NCI-H1417 (cell line): ENCODE results near the gene THSD7B.
"Not testable (repeated sequence)": the region's sequence is repeated elsewhere in the genome, so short reads cannot be mapped to it uniquely, and the experiment has no call there.

Experiments
- DNase-seq, 3 experiments: peaks; one replicate each; lab custom pipeline; 2025; lab: John Stamatoyannopoulos, UW

The THSD7B gene, protein sequence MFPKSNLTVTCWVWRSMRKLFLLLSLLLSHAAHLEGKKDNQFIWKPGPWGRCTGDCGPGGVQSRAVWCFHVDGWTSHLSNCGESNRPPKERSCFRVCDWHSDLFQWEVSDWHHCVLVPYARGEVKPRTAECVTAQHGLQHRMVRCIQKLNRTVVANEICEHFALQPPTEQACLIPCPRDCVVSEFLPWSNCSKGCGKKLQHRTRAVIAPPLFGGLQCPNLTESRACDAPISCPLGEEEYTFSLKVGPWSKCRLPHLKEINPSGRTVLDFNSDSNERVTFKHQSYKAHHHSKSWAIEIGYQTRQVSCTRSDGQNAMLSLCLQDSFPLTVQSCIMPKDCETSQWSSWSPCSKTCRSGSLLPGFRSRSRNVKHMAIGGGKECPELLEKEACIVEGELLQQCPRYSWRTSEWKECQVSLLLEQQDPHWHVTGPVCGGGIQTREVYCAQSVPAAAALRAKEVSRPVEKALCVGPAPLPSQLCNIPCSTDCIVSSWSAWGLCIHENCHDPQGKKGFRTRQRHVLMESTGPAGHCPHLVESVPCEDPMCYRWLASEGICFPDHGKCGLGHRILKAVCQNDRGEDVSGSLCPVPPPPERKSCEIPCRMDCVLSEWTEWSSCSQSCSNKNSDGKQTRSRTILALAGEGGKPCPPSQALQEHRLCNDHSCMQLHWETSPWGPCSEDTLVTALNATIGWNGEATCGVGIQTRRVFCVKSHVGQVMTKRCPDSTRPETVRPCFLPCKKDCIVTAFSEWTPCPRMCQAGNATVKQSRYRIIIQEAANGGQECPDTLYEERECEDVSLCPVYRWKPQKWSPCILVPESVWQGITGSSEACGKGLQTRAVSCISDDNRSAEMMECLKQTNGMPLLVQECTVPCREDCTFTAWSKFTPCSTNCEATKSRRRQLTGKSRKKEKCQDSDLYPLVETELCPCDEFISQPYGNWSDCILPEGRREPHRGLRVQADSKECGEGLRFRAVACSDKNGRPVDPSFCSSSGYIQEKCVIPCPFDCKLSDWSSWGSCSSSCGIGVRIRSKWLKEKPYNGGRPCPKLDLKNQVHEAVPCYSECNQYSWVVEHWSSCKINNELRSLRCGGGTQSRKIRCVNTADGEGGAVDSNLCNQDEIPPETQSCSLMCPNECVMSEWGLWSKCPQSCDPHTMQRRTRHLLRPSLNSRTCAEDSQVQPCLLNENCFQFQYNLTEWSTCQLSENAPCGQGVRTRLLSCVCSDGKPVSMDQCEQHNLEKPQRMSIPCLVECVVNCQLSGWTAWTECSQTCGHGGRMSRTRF (N-terminal part only)

DNA sequence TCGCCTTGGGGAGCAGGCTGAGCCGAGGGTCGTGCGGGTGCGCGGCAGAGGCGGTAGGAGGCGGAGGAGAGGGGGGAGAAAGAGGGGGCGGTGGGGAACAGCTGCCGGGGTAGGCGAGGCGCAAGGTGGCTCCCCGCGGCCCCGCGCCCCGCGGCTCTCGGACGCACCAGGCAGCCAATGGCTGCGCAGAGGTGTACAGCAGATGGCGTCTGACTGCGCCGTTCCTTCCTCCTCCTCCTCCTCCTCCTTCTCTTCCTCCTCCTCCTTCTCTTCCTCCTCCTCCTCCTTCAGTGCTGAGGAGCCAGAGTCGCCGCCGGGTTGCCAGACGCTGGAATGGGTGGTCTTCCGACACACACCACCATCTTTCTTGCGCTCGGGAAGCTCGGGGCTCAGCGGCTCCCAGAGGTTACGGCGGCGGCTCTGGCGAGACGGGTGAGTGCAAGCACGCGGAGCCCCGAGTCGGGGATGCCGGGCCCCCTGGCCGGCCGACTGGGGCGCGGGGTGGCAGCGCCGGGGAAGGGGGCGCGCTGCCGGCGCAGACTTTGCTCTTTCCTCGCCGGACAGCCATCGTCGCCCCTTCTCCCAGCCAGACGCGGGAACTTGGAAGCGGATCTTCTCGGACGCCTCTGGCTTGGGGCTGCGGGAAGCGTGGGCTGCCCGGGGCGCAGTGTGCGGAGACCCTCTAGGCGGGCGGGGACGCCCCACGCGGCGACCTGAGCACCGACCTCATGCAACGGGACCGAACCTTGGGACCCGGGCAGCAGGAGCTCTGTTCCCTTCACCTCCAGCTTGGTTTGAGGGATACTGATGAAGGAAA, at the start of gene THSD7B:
THSD7B (plus strand) TSS at position 290 of the 817 bp plus-strand sequence. CDS start 116,634 bp downstream, outside the sequence.
- DNase-seq = no peak

DNA sequence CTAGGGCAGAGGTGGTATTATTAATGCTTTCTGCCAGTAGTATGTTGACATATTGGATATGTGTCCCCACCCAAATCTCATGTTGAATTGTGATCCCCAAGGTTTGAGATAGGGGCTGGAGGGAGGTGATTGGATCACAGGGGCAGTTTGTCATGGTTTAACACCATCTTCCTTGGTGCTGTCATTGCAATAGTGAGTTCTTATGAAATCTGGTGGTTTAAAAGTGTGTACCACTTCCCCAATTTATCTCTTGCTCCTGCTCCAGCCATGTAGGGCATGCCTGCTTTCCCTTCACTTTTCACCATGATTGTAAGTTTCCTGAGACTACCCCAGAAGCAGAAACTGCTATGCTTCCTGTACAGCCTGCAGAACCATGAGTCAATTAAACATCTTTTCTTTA, 47.1 kb upstream of the THSD7B start:
- no peak for DNase-seq

GRCh38 chr2:136727973-136728699, 37.2 kb upstream of the THSD7B start:
- no peak for DNase-seq

DNA sequence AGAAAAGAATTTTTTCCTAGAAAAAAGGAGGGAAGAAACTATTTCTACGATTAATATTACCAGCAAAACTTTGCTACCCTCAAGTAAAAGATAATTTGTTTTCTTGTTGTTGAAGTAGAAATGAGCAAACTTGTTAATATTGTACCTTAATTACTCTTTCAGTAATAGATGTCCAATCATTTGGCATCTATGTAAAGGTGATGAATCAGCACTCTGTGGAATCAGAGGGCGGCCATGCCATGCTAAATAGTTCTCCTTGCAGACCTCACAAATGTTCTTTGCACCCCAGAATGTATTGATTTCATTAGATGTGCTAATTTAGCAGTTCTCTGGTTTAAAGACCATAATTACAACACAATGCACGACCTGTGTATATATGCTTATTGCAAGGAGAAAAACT, 29.1 kb upstream of the THSD7B start:
- DNase-seq = no peak

- no peak for DNase-seq
Observed at GRCh38 chr2:136738044-136738443, 27.3 kb upstream of the THSD7B start.

GRCh38 chr2:136741471-136741870, 23.9 kb upstream of the THSD7B start:
- no peak for DNase-seq

DNA sequence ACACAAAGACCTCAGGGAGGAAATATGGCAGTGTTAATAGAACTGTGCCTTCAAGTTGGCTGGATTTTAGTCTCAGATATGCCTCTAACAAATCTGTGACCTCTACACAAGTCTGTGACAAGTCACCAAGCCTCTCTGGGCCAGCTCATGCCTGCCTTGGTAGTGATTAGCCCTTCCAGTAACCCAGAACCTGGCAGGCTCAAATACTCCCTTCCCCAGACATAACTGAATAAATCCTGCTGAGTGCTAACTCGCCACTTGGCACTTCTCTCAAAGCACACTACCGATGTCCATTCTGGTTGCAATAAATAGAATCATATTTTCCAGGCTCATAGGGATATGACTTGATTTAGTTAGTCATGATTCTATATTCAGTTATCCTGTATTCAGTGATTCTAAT, 15.3 kb upstream of the THSD7B start:
- DNase-seq = no peak

DNA sequence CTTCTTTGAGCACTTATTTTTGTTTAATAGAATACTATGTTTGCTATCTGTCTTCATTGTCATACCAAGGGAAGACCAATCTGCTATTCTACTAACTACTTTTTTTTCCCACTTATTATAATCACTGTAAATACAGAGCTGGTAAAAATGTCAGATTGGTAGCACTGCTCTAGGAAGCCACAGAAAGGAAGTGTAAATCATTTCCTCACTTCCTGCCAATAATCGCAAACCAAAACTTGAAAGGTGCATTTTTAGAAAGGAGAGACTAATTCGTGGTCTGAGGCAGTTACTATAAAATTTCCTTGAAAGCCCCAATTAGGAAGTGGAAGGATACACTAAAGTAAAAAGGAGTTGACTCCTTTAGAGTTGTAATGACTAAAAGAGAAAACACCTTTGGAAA, 13.9 kb upstream of the THSD7B start:
- DNase-seq = no peak

DNA sequence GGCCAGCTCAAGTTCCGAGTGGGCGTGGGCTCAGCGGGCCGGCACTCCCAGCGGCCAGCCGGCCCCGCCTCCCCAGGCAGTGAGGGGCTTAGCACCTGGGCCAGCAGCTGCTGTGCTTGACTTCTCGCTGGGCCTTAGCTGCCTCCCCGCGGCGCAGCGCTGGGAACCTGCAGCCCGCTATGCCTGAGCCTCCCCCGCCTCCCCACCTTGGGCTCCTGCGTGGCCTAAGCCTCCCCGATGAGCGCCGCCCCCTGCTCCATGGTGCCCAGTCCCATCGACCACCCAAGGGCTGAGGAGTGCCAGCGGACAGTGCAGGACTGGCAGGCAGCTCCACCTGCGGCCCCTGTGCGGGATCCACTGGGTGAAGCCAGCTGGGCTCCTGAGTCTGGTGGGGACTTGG, 6.8 kb upstream of the THSD7B start:
- not testable (repeated sequence) for DNase-seq

DNA sequence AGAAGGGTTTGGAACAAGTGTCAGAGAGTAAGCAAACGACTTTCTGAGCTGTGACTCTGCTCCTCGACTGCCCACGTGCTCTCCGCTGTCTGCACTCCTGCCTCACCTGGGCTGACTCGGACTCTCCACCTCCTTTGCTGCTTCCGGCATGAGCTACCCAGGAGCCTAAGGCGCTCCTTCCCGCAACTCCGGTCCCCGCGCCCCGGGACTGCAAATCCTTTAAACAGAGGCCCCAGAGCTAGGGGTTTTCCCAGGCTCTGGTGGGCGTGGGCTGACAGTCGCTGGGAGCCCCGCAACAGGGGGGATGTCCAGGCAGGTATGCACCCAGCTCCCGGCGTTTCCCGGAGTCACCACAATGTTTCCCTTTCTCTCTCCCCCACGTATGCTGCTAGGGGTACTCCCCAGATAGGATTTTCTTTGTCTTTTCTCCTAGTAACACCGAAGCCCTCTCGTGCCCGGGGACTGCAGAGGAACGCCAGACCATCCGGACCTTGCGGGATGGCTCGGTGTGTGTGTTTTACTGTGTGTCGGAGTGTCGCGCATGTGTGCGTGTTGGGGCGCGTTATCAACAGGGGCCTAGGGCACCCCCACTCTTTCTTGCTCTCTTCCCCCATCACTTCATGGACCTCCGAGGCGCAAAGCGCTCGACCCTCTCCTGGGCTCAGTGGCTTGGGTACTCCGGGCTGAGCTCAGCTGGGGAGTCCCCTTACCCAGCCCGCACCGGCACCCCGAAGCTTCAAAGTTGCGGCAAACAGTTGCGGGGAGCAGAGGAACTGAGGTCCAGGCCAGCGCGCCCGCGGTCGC, 691 bp upstream of the THSD7B start:
- DNase-seq = peak in 1 of 3 experiments; percentile 50

DNA sequence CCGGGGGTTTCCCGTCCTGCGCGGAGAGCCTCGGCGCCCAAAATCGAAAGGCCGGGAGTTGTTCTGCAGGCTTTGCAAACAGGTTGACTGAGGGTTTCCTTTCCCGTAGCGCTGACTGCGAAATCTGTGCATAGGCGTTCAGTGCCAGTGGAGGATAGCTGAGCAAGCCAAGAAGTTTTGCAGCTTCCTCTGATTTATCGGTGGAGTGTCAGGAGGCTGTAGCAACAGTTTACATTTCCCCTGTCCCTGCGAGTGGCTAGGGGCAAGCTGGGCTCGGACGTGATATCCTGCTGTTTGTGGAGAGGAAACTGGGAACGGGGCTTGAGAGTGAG, 694 bp downstream of the THSD7B start:
- DNase-seq = no peak

DNA sequence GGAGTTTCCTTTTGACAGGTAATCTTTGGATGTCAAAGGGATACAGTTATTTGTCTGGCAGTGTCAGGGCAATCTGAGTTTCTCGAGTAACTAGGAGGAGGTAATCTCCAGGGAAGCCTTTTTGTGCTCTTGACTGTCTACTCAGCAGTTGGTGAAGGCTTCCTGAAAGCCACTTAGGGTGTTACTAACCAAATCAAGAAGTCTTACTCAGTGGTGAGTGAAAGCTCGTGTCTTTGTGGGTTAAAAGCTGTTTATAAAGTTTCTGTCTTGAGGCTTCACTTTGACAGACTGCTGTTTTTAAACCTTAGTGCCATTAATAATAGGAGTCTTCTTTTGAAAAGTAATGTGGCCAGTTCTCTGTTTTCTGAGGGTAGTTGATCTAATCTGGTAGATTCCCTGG, 1.7 kb downstream of the THSD7B start:
- no peak for DNase-seq

GRCh38 chr2:136769871-136770270, 4.5 kb downstream of the THSD7B start:
- no peak for DNase-seq

DNA sequence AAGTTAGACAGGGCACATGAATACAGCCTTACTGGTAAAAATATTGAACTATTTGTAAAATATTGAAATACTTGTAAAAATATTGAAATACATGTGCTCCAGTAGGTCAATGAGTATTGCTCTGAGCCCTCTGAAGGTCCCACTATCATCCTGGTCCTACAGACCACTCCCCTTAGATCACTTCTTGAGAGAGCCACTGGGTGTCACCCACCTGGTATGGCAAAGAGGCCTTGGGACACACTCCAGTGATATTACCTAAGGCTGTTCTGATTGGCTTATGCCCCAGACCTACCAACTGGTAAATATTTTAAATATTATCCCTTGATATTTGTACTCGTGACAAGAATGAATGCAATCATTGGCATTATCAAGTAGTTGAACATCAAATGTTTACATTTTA, 5.0 kb downstream of the THSD7B start:
- no peak for DNase-seq

- no peak for DNase-seq
Observed at GRCh38 chr2:136777391-136777790, 12.0 kb downstream of the THSD7B start.

- no peak for DNase-seq
Observed at GRCh38 chr2:136783856-136784255, 18.5 kb downstream of the THSD7B start.

GRCh38 chr2:136785215-136785614, 19.9 kb downstream of the THSD7B start:
- DNase-seq = no peak

- no peak for DNase-seq
Observed at GRCh38 chr2:136787970-136788369, 22.6 kb downstream of the THSD7B start.

DNA sequence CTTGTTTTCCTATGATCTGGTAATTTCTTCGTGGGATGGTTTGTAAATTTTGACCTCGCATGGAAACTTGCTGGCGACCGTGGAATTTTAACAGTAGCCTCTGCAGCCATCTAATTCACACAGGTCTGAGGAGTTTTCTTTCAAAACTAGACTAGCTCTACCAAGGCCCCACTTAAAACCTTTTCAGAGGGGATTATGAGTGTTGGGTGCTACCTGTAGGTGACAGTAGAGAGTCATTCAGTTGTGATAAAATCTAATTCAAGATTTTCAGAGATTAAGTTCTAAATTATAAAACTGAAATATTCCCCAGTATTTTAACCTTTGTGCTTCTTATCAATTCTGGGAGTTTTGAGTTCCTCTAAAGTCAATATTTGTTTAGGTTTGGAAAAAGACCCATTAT, 31.0 kb downstream of the THSD7B start:
- DNase-seq = no peak

GRCh38 chr2:136798766-136799165, 33.4 kb downstream of the THSD7B start:
- no peak for DNase-seq
